SK-N-SH (cell line): ENCODE data around the gene EXOC7.

ENCODE experiments used
- CTCF ChIP-seq: fragments of 200-600 bp; sonication (generic); IDR thresholded peaks from 2 replicates; pipeline ENCODE4 v1.6.1; 2017; ENCODE audit warnings: antibody characterized with exemption, mild to moderate bottlenecking, moderate library complexity
- EP300 ChIP-seq, 2 experiments: IDR thresholded peaks; 2 replicates each; pipeline versions ENCODE4 v1.4.0 to v1.6.1; 2012; ENCODE audit warnings: borderline replicate concordance in 1 of 2, low read depth in 1 of 2, low read length in 1 of 2
- GATA2 ChIP-seq: sonication (generic); formaldehyde crosslinking; IDR thresholded peaks from 2 replicates; pipeline ENCODE4 v1.5.0; 2020; ENCODE audit warnings: mild to moderate bottlenecking, missing genetic modification reagents
- JUND ChIP-seq: IDR thresholded peaks from 2 replicates; pipeline ENCODE4 v1.4.0; 2012
- MAX ChIP-seq: IDR thresholded peaks from 2 replicates; pipeline ENCODE4 v1.4.0; 2012; ENCODE audit warnings: low read depth
- MXI1 ChIP-seq: IDR thresholded peaks from 2 replicates; pipeline ENCODE4 v1.6.1; 2012; ENCODE audit warnings: mild to moderate bottlenecking, low read depth, low read length, improper control_type of control experiment
- NRF1 ChIP-seq: IDR thresholded peaks from 2 replicates; pipeline ENCODE4 v1.6.1; 2012; ENCODE audit warnings: low read depth, mild to moderate bottlenecking, low read length
- POLR2AphosphoS5 ChIP-seq: IDR thresholded peaks from 2 replicates; pipeline ENCODE4 v1.6.1; 2012; ENCODE audit warnings: low read depth, low read length
- RFX5 ChIP-seq: IDR thresholded peaks from 2 replicates; pipeline ENCODE4 v1.6.1; 2012; ENCODE audit warnings: mild to moderate bottlenecking, improper control_type of control experiment, low read length
- YY1 ChIP-seq: IDR thresholded peaks from 2 replicates; pipeline ENCODE4 v1.4.0; 2012; ENCODE audit warnings: low read depth, mild to moderate bottlenecking
- TF ChIP-seq, protein P1 (sequence below): IDR thresholded peaks from 2 replicates; pipeline ENCODE4 v1.6.1; 2012; ENCODE audit warnings: mild to moderate bottlenecking, low read depth, low read length, moderate library complexity

- TF ChIP-seq CTCF (no peak), RFX5 (no peak), MXI1 (no peak), MAX (no peak), JUND (no peak), YY1 (no peak), GATA2 (CRISPR knock-in tag) (no peak), EP300 (IDR thresholded peaks at IDR 0.05; ENCODE audit: borderline replicate concordance in 1 of 2, low read depth in 1 of 2, low read length in 1 of 2) (no peak), POLR2AphosphoS5 (no peak), NRF1 (no peak)
- TF ChIP-seq, protein P1, sequence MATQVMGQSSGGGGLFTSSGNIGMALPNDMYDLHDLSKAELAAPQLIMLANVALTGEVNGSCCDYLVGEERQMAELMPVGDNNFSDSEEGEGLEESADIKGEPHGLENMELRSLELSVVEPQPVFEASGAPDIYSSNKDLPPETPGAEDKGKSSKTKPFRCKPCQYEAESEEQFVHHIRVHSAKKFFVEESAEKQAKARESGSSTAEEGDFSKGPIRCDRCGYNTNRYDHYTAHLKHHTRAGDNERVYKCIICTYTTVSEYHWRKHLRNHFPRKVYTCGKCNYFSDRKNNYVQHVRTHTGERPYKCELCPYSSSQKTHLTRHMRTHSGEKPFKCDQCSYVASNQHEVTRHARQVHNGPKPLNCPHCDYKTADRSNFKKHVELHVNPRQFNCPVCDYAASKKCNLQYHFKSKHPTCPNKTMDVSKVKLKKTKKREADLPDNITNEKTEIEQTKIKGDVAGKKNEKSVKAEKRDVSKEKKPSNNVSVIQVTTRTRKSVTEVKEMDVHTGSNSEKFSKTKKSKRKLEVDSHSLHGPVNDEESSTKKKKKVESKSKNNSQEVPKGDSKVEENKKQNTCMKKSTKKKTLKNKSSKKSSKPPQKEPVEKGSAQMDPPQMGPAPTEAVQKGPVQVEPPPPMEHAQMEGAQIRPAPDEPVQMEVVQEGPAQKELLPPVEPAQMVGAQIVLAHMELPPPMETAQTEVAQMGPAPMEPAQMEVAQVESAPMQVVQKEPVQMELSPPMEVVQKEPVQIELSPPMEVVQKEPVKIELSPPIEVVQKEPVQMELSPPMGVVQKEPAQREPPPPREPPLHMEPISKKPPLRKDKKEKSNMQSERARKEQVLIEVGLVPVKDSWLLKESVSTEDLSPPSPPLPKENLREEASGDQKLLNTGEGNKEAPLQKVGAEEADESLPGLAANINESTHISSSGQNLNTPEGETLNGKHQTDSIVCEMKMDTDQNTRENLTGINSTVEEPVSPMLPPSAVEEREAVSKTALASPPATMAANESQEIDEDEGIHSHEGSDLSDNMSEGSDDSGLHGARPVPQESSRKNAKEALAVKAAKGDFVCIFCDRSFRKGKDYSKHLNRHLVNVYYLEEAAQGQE = no peak
These were observed 42.7 kb upstream of the EXOC7 start for GRCh38 chr17:76146053-76146851.
